ENCODE results near the gene LHB.
A peak's percentile ranks its signal among the peaks of the same experiment; 100 is the strongest.

LHB gene

DNA sequence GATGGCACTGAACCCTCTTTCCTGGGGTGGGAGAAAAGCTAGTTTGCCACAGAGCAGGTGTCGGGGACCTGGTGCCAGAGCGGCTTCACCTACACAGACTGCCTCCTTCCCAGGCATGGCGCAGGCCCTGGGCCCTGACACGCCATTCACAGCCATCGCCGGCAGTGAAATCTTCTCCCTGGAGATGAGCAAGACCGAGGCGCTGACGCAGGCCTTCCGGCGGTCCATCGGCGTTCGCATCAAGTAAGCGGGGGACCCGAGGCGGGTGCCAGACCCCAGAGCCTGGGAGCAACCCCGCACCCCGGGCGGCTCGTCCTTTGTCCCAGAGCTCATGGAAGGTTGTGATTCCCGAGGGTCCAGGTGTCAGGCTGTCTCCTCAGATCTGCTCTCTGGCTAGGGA lies 10.0 kb downstream of the LHB start:
- no peak for DNase-seq

DNA sequence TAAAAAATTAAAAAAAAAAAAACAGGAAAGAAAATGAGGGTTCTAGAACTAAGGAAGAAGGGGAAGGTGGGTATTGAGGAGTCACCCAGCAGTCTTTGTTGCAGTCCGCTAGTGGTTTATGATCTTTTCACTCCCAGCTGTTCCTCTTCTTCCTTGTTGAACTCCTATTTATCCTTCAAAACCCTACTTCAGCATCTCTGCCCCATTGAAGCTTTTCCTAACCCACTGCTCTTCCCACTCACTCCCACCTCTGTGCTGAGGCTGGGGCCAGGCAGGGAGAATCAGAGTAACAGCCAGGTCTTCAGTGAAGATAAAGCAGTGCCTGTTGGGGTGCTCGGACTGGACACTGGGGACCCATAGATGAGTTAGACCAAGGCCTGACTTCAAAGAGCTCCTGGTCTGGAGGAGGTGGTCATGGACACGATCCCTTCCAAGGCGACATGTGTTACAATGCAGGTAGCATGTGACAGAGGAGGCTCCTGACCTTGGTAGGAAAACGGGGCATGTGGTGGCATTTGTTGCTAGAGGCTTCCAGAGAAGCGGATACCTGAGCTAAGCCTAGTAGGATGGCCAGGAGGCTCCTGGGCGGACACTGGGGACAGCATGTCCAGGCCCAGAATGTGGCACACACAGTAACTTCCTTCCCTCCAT lies 11.8 kb downstream of the LHB start:
- no peak for DNase-seq

DNA sequence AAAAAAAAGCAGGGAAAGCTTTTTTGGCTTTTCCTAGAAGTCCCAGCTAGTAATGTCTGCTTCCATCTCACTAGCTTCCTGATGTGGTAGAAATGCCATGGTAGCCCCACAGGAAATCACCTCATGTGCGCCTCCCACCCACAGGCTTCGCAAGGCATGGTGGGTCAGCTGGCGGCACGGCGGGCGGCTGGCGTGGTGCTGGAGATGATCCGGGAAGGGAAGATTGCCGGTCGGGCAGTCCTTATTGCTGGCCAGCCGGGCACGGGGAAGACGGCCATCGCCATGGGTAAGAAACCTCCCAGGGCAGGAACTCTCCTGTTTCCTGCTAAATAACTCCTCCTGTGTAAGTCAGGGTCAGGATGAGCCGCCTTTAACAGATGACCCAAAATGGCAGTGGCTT lies 12.8 kb downstream of the LHB start:
- no peak for DNase-seq

GRCh38 chr19:48999481-49000325 lies 17.2 kb downstream of the LHB start:
- DNase-seq, result peak; percentile 67

DNA sequence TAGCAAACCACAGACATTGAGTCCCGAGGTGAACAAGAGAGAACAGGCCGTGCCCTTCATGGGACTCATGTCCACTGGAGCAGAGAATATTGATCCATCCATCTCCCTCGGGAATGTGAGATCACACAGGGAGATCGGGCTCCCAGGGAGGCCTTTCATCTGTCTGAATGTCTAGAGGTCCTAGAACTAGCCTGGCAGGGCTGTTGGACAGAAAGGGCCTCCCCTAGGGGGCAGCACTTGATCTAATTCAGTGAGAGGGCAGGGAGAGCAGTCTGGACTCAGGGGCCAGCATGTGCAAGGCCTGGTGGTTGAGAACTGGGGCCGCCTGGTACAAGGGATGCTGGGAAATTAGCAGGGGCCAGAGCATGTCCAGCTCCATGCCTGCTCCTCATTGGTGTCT lies 18.9 kb downstream of the LHB start:
- DNase-seq, result peak; percentile 27

DNA sequence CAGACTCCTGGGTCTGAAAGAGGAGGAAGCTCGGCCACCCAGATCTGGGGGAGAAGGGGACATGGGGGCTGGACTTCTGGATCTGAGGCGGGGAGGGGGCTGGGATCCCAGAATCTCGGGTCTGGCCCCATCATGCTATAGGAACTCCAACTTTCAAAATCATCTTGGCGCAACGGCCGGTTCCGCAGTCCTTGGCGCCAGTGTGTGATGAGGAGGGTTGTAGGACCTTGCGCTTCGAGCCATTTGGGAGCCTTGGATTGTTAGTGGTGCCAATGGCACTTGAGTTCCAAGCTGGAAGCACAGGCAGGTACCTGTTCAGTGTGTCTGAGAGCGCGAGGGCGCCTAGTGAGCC lies 22.9 kb downstream of the LHB start:
- DNase-seq, result no peak

- peak; percentile 100 for DNase-seq
Measured at GRCh38 chr19:48993175-48994034, 23.5 kb downstream of the LHB start, which contains the start of the genes GYS1 and RUVBL2. Gene GYS1 (minus strand): TSS chr19:48993309. CDS start chr19:48993112, 197 bp downstream. Gene RUVBL2 (plus strand): TSS chr19:48993887. CDS start chr19:48993912, 25 bp downstream.

DNA sequence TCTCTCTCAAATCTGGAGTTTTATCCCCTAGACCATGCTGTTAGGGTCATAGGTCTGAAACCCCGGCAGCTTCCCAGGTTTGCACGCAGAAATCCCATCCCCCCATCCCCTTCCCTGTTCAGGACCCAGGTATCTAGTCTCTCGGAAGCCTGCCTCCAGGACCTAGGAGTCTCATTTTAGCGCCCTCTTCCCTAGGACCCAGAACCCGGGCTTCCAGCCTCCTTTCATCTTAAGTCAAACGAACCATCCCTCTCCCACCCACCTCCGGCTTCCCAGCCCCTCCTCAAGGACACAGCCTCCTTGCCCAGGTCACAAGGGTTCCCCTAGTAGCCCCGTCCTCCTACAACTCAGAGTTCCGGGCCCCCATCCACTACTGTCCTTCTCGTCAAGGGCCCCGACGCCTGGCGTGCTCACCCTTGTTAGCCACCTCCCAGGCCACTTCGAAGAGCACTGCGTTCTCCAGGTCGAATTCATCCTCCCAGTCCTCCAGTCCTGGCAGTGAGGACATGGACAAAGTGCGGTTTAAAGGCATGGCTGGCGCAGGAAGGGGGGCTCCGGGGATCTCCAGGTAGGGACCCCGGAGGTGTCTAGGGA lies 24.2 kb downstream of the LHB start:
- no peak for DNase-seq

- DNase-seq, result no peak
Measured at GRCh38 chr19:48991873-48992580, 24.9 kb downstream of the LHB start.

- DNase-seq, result no peak
Measured at GRCh38 chr19:48991011-48991609, 25.8 kb downstream of the LHB start.

DNA sequence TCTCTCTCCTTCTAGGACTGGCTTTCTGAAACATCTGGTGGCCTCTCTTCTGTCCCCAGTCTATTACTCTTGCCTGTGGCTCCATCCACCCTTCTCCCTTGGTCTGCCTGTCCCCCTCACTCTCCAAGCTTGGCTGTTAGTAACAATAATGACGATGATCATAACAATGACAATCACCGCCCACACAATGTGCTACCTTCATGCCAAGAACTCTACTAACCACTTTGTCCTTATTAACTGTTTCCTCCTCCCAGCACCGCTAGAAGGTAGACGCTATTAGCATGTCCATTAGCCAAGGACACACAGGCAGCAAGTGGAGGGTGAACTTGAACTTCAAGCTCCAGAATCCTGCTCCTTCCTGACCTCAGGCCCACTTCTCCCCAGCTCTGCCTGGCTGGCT lies 26.5 kb downstream of the LHB start:
- no peak for DNase-seq

DNA sequence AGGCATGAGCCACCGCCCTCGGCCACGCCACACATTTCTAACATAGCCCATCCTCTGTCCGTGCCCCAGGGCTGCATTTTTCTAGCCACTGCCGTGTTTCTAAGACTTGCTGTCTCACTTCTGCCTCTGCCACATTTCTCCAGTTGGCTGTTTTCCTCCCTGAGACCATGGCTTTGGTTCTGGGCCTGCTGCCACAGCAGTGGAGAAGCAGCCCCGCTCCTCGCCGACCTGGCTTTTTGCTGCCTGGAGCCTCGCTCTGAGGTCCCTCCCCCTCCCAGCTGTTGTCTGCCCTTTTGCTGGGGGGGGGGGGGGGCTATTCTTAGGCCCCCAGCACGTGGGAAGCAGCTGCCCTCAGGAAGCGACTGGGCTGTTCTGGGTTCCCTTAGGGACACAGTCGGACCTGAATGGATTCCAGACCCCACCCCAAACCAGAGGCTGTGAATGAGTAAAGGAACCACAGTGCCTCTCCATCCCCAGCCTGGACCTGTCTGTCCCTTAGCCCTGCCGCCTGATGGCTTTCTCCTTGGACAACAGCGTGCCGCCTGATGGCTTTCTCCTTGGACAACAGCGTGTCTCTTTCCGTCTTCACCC lies 27.1 kb downstream of the LHB start:
- DNase-seq, result no peak

DNA sequence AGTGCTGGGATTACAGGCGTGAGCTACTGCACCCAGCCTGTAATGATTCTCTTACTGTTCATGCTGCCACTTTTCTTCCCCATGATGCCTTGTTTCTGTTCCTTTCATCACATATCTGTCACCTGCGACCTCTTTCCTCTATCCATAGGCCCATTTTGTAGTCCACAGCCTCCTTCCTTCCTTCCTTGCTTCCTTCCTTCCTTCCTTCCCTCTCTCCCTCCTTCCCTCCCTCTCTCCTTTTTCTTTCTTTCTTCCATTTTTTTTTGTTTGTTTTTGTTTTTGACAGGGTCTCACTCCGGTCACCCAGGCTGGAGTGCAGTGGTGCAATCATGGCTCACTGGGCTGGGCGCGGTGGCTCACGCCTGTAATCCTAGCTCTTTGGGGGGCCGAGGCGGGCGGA lies 28.0 kb downstream of the LHB start:
- DNase-seq, result no peak

- no peak for DNase-seq
Measured at GRCh38 chr19:48988286-48988685, 28.6 kb downstream of the LHB start.

DNA sequence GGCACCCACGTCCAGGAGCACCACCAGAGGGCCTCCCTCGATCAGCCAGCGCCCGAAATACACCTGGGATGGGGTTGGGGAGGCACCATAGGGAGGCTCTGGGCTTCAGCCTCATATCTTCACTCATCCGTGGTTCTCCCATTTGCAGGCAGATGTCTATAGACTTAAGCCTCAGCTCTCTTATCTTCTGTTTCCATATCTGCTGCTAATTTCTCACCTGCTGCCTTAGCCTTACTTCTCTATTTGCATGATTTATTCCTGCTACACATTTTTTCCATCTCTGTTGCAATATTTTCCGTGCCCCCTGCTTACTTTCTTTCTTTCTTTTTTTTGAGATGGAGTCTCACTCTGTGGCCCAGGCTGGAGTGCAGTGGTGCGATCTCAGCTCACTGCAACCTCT lies 29.6 kb downstream of the LHB start:
- DNase-seq, result no peak

GRCh38 chr19:48986211-48986610 lies 30.7 kb downstream of the LHB start:
- DNase-seq, result no peak

- no peak for DNase-seq
Measured at GRCh38 chr19:48985711-48986110, 31.2 kb downstream of the LHB start.

GRCh38 chr19:48982280-48982679 lies 34.6 kb downstream of the LHB start:
- no peak for DNase-seq

DNA sequence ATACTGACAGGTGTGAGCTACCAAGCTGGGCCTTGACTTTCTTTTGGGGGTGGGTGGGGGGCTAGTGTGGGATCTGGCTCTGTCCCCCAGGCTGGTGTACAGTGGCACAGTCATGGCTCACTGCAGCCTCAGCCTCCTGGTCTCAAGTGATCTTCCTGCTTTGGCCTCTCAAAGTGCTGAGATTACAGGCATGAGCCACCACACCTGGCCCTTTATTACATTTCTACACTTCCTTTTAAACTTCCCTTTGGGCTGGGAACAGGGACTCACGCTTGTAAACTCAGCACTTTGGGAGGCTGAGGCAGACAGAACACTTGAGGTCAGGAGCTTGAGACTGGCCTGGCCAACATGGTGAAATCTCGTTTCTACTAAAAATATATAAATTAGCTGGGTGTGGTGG lies 39.8 kb downstream of the LHB start:
- no peak for DNase-seq

DNA sequence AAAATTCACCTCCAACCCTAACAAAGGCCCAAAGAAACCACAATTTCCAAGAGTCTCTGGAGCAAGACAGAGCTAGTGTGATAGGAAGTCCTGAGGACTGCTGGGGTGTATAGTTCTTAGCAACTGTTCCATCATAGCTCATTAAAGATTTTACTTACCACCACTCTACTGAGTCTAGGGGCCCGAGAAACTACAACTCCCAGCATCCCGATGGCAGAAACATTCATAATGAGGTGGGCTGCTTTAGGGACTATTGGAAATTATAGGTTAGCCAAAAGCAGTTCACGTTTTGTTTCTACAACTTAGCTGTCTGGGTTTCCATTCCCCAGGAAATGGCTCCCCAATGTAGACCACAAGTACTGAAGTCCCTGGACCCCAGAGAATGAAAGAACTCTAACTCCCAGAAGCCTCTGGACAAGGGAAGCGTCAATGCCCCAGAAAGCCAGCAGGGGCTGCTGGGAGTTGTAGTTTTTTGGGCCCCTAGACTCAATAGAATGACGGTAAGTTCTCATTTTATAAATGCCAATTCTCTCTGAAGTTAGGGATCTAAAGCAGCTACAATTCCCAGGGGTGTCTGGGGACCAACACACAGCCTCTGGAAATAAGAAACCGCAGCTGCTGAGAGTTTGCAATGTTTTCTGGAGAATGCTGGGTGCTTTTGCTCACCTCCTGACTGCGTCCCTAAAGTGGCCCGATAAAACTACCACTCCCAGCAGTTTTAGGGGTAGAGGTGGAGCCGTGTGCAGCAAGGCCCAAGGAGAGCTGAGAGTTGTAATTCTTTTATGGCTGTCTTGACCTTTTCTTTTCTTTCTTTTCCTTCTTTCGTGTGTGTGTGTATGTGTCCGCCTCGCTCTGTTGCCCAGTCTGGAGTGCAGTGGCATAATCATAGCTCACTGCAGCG lies 40.7 kb downstream of the LHB start:
- DNase-seq, result no peak

All from CD4-positive, alpha-beta T cell treated with Interleukin-4 for 4 hours (primary cell).